Stimulated activated CD8-positive, alpha-beta memory T cell treated with anti-CD3 and anti-CD28 coated beads, Interleukin-12 subunit alpha, Interleukin-12 subunit beta, amount 100 ng/mL, for 24 hours (primary cell): ENCODE measurements around the gene ENPP1.
"Not testable (repeated sequence)": the region's sequence is repeated elsewhere in the genome, so short reads cannot be mapped to it uniquely, and the experiment has no call there.

Source experiments
- DNase-seq: peaks from one replicate; pipeline ENCODE4 v3.0.0-alpha.2; 2020; ENCODE audit errors: extremely low read depth

The ENPP1 gene

GRCh38 chr6:131916091-131916796 is 108.4 kb downstream of the ENPP1 start:
- DNase-seq: not testable (repeated sequence)

GRCh38 chr6:131916847-131917246 is 109.0 kb downstream of the ENPP1 start:
- no peak for DNase-seq

GRCh38 chr6:131917318-131917717 is 109.5 kb downstream of the ENPP1 start:
- no peak for DNase-seq

- no peak for DNase-seq
Measured at GRCh38 chr6:131917763-131918649, 110.2 kb downstream of the ENPP1 start.

- DNase-seq: no peak
Measured at GRCh38 chr6:131918650-131919355, 111.0 kb downstream of the ENPP1 start.

GRCh38 chr6:131920656-131921055 is 112.8 kb downstream of the ENPP1 start:
- DNase-seq: no peak

- no peak for DNase-seq
Measured at GRCh38 chr6:131923356-131923755, 115.5 kb downstream of the ENPP1 start.

- DNase-seq: no peak
Measured at GRCh38 chr6:131924881-131925474, 117.2 kb downstream of the ENPP1 start.

GRCh38 chr6:131929264-131929663 is 121.4 kb downstream of the ENPP1 start:
- DNase-seq: no peak

GRCh38 chr6:131929976-131930375 is 122.2 kb downstream of the ENPP1 start:
- no peak for DNase-seq

GRCh38 chr6:131931063-131931750 is 123.4 kb downstream of the ENPP1 start:
- DNase-seq: no peak

GRCh38 chr6:131936156-131936555 is 128.3 kb downstream of the ENPP1 start:
- no peak for DNase-seq

GRCh38 chr6:131937226-131937625 is 129.4 kb downstream of the ENPP1 start:
- DNase-seq: no peak

- no peak for DNase-seq
Measured at GRCh38 chr6:131937703-131938631, 130.1 kb downstream of the ENPP1 start.
